ENCODE data around the gene FOXR1.

- TF ChIP-seq CTCF (IDR thresholded peaks at IDR 0.05; ENCODE audit: control extremely low read depth in 1 of 3, insufficient read depth in 1 of 3, low read depth in 1 of 3, low read length in 3 of 3) (peak; percentile 9 to 25 (median 20); a peak in 3 of 4 replicates), POLR2AphosphoS5 (IDR thresholded peaks at IDR 0.05; ENCODE audit: low read depth, low read length) (no peak)
These were observed 7.9 kb downstream of the FOXR1 start for GRCh38 chr11:118979434-118979833.

Measured in H1 (cell line).